GM19351 (cell line): Measurements from ENCODE around the gene MRNIP.

Source experiments
- ATAC-seq: cut with Tn5 transposase; IDR thresholded peaks from one replicate; pipeline ENCODE4 v1.9.1; 2021; ENCODE audit warnings: mild to moderate bottlenecking, moderate library complexity; ENCODE audit not compliant: unreplicated experiment

MRNIP gene

GRCh38 chr5:179805529-179806249 is 52.9 kb downstream of the MRNIP start:
- peak; percentile 24 for ATAC-seq

GRCh38 chr5:179805070-179805528 is 53.5 kb downstream of the MRNIP start:
- no peak for ATAC-seq

DNA sequence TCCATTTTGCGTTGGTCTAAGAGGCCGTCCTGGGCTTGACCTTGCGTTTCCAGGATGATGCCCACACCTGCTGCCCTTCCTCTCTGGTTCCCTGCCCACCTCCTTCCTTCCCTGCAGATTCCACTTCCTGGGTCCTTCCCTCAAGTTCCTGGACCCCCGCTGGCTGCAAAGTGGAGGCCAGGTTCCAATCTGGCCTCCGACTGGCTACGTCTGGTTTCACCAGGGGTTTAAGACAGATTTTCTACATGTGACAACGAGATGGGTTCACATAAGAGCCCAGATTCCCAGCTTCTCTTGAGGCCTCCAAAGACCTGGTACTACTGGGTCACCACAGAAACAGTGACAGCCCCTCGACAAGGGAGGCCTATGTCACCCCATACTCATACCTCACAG is 54.1 kb downstream of the MRNIP start:
- no peak for ATAC-seq

GRCh38 chr5:179803651-179804554 is 54.7 kb downstream of the MRNIP start:
- no peak for ATAC-seq

DNA sequence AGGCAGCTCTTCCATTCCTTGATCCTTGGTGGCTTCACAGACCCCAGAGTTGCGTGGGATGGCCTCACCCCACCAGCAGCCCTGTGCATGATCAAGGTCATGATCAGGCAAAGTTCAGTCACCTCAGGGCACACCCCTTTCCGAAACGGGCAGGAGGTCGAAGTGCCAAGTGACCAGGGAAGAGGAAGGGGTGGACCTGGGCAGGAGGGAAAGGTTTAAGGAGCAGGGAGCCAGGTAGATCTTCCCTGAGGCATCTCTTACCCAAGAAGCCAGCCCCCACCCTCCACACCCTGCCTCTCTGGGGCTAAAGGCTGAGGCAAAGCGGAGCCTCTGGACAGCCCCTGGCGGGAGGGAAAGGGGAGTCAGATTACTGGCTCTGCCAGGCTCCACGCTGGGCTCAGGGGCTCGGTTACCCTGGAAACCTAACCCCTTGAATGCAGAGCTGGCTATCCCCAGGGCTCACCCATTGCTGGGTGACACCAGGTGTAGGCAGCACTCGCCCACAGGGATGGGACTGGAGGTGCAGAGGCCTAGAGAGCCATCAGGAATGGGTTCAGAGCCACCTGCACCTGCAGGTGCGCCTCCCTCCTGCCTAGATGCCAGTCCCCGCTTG is 55.6 kb downstream of the MRNIP start:
- no peak for ATAC-seq

DNA sequence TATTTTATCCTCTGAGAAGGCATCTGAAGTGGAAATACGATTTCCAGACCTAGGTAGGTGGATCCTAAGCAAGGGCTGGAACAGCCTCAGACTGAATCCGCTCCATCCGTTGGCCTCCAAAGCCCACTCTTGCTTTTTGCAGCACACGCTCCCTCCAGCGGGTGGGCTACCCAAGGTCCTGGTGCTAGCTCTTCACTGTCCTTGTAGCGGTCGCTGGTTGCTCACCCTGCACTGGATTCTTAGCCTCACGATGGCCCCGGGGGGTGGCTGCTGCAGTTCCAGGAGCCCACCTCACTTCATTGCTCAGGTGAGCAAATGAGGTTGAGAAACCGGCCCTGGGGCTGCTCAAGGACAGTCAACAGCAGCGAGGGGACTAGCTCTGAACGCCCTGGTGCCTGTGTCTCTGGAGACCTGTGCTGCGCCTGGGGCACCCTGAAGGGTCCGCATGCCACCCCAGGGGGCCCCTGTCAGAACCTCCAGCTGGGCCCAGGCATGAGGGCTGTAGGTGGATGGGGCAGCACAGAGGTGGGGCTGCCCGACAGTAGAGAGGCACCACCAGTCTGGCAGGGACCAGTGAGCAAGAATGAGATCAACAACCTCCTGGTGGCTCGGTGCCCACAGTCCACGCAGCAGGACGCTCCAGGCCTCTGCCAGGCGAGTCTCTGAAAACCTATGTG is 56.3 kb downstream of the MRNIP start:
- ATAC-seq: no peak

GRCh38 chr5:179801304-179802206 is 57.1 kb downstream of the MRNIP start:
- no peak for ATAC-seq

- ATAC-seq: no peak
These were observed 57.9 kb downstream of the MRNIP start for GRCh38 chr5:179800696-179801201.

- no peak for ATAC-seq
These were observed 58.4 kb downstream of the MRNIP start for GRCh38 chr5:179800071-179800695.

DNA sequence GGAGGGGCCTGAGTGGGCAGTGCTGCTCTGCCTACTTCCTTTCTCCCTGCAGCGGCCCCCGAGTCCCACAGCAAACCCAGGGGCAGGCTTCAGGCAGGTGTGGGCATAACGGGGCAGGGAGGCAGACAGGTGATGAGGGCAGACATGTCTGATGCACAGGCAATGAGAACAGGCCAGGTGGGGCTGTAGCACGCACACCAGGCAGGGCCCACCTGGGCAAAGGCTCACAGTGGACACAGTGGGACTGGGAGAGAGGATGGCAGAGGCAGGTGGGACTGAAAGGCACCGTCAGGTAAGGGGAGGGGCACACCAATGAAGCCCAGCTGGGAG is 59.0 kb downstream of the MRNIP start:
- no peak for ATAC-seq

DNA sequence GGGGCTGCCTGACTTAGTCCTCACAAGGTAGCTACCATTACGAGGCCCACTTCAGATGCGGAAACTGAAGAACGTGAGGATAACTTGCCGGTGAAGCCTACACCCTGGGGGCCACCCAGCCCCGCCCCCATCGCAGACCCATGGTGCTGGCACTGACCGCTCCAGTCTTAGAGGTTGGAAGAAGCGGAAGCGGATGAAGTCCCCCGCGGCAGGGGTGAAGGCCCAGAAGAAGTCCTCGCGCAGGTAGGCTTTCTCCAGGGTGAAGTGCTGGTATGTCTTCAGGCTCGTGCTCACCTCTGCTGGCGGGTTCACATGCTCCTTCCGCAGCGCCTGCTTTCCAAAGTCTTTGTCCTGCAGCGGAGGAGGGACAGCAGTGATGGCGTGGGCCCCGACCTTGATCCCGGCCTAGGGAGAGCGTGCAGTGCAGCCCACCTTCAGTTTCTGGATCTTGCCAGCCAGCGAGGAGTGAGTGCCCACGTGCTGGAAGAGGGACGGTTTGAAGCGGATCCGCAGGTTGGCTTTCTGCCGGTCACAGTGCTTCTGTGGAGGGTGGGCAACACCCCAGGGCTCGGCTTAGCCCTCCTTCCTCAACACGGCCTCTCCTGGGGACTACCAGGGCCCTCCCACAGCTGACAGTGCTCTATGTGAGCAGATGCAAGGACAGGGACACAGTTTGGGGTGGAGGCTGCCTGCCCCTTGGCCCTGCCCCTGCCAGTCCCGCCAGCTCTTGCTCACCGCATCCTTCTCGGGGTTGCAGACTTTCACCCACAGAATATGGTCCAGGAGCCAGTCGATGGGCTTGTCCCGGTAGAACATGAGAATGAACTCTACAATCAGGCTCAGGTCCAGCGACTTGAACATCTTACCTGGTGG is 59.6 kb downstream of the MRNIP start:
- no peak for ATAC-seq

DNA sequence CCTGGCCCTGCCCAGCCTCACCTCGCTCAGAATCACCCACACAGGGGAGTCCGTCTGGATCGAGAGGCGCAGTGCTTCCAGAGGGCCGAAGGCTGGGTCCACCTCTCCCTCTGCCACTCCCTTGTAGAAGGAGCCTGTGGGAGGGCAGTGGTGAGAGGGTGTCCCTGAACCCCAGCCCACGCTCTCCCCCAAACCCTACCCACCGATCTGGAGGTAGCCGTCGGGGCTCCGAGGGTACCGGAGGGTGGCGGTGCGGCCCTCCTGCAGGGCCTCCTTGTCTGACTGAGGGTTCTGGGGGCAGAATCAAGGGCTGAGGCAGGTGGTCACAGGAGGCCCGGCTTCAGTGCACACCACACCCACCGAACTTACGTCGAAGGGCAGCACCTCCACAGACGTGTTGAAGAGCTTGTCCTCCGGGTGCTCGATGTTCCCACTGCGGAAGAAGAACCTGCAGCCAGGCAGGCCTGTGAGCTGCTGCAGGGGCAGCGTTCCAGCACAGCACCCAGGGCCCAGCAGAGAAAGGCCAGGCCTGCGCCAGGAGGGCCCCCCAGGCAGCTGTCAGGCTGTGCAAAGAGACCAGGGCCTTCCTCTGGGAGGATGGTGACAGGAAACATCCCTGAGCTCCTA is 60.4 kb downstream of the MRNIP start:
- no peak for ATAC-seq

DNA sequence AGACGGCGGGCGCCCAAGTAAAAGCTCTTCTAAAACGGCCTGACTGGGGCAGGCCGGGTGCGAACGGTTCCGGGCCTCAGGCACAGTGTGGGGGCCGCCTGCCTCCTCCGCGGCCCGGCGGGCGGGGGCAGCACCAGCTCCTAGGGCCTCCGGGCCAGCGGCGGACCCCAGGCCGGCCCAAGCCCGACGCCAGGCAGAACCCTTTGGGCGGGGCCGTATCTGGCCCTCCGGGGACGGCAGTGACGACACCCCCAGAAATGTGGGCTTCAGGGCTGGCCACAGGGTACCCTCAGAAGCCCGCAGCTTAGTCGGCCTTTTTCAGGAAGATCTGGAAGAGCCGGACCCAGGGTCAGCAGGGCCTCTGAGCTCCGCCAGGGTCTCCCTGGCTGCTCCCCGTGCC is 60.9 kb downstream of the MRNIP start:
- no peak for ATAC-seq

- ATAC-seq: no peak
These were observed 61.6 kb downstream of the MRNIP start for GRCh38 chr5:179796877-179797608.

DNA sequence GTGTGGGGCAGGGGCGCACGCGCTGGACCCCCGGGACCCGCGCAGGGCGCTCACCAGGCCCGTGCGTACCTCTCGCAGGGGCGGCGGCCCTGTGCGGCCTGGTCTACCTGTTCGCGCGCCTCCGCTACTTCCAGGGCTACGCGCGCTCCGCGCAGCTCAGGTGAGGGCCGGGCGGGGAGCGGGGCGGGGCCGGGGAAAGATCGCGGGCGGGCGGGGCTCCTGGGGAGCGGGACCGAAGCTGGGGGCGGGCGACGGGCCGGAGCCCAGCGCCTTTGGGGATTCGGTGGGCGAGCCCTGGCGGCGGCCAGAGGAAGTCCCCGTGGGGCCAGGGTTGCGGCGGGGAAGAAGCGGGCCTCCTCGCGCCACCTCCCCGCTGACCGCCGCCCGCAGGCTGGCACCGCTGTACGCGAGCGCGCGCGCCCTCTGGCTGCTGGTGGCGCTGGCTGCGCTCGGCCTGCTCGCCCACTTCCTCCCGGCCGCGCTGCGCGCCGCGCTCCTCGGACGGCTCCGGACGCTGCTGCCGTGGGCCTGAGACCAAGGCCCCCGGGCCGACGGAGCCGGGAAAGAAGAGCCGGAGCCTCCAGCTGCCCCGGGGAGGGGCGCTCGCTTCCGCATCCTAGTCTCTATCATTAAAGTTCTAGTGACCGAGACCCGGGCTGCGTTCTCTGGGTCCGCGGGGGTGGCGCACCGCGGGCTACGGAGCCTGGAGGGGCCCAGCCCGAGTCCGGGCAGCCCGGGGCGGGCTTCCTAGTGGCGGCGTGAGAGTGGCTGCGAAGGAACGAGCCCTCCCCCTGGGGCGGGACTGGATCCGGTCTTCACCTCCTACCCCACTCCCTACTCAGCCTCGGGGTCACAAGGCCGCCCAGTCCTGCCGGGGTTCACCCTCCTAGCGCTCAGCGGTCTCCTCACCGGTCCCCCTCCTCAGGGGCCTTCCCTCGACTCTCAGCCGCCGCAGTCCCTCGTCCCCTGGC is 62.5 kb downstream of the MRNIP start:
- ATAC-seq: peak; percentile 73
